ENCODE results near the gene EID3. TPM values are rescaled to one million over a fixed set of nuclear protein-coding genes. Genes with fewer than 3 reads are reported as not detected.

Gene EID3
- total RNA-seq, 1 experiment from 2014 or later, result 3.2 TPM

- no peak for TF ChIP-seq ERG (CRISPR knock-in tag; IDR thresholded peaks at IDR 0.05)
- TF ChIP-seq ATF3 (CRISPR knock-in tag; conservative IDR thresholded peaks at IDR 0.05), result no peak
- TF ChIP-seq USF2 (CRISPR knock-in tag; IDR thresholded peaks at IDR 0.05), result no peak
- TF ChIP-seq ZNF281 (CRISPR knock-in tag; IDR thresholded peaks at IDR 0.05), result no peak
- TF ChIP-seq FOXP4 (CRISPR knock-in tag; IDR thresholded peaks at IDR 0.05), result no peak
- no peak for TF ChIP-seq ZNF219 (CRISPR knock-in tag; IDR thresholded peaks at IDR 0.05; ENCODE audit: borderline replicate concordance)
- TF ChIP-seq ZMAT4 (CRISPR knock-in tag; IDR thresholded peaks at IDR 0.05), result no peak
- no peak for TF ChIP-seq ZNF396 (CRISPR knock-in tag; IDR thresholded peaks at IDR 0.05; ENCODE audit: borderline replicate concordance)
Observed at GRCh38 chr12:104315326-104316224, 12.0 kb downstream of the EID3 start (continued).

GRCh38 chr12:104316936-104317335 lies 13.4 kb downstream of the EID3 start:
- Mint-ChIP-seq H3K27ac (no peak overlapping the region), H3K36me3 (peaks cover 77% of the 10 kb centered on the region), H3K27me3 (ENCODE audit: low read depth) (no peaks in the 10 kb centered on the region), H3K4me1 (no peaks in the 10 kb centered on the region), H3K9me3 (peaks cover 1% of the 10 kb centered on the region), H3K4me3 (no peak overlapping the region)
- DNase-seq (ENCODE audit: low spot score) (no peak), ATAC-seq (no peak)
- POLR2A ChIA-PET, result no interaction called here
- CTCF ChIA-PET, result interaction anchor here (1.4 kb wide), 1 partner anchor 101 kb away, joined by 3 read pairs; no protein-coding TSS in a partner anchor
- TF ChIP-seq GRHL2 (CRISPR knock-in tag; IDR thresholded peaks at IDR 0.05; ENCODE audit: insufficient replicate concordance, severe bottlenecking) (no peak), PRDM15 (CRISPR knock-in tag; IDR thresholded peaks at IDR 0.05) (no peak), ZNF281 (CRISPR knock-in tag; IDR thresholded peaks at IDR 0.05) (no peak), E2F1 (CRISPR knock-in tag; IDR thresholded peaks at IDR 0.05) (no peak), TP53 (CRISPR knock-in tag; IDR thresholded peaks at IDR 0.05) (no peak), CREB1 (CRISPR knock-in tag; IDR thresholded peaks at IDR 0.05) (no peak), ZNF512 (CRISPR knock-in tag; IDR thresholded peaks at IDR 0.05; ENCODE audit: borderline replicate concordance) (no peak), ZNF317 (CRISPR knock-in tag; IDR thresholded peaks at IDR 0.05; ENCODE audit: borderline replicate concordance, low read depth) (no peak)

All from WTC11 (cell line).